ENCODE data around the gene RB1. TPM values are rescaled to one million over a fixed set of nuclear protein-coding genes. Genes with fewer than 3 reads are reported as not detected.

RB1 gene
- total RNA-seq, 1 donor from 2014 or later = 35.4 TPM

GRCh38 chr13:48370815-48371214, 67.3 kb downstream of the RB1 start:
- no peak for TF ChIP-seq CTCF (conservative IDR thresholded peaks at IDR 0.05; ENCODE audit: low read depth, low read length)
- H3K4me3 ChIP-seq (ENCODE audit: low read depth, low read length) = no peak overlapping the region
- DNase-seq (ENCODE audit: low read depth) = no peak

GRCh38 chr13:48377857-48378256, 74.3 kb downstream of the RB1 start:
- H3K4me3 ChIP-seq (ENCODE audit: low read depth, low read length) = no peak overlapping the region
- DNase-seq (ENCODE audit: low read depth) = no peak
- TF ChIP-seq CTCF (conservative IDR thresholded peaks at IDR 0.05; ENCODE audit: low read depth, low read length) = no peak

- DNase-seq (ENCODE audit: low read depth) = no peak
- TF ChIP-seq CTCF (conservative IDR thresholded peaks at IDR 0.05; ENCODE audit: low read depth, low read length) = no peak
- H3K4me3 ChIP-seq (ENCODE audit: low read depth, low read length) = no peak overlapping the region
Measured at GRCh38 chr13:48380581-48380980, 77.0 kb downstream of the RB1 start.

GRCh38 chr13:48383384-48383783, 79.8 kb downstream of the RB1 start:
- H3K4me3 ChIP-seq (ENCODE audit: low read depth, low read length) = no peak overlapping the region
- no peak for TF ChIP-seq CTCF (conservative IDR thresholded peaks at IDR 0.05; ENCODE audit: low read depth, low read length)
- DNase-seq (ENCODE audit: low read depth) = no peak

- no peak overlapping the region for H3K4me3 ChIP-seq (ENCODE audit: low read depth, low read length)
- TF ChIP-seq CTCF (conservative IDR thresholded peaks at IDR 0.05; ENCODE audit: low read depth, low read length) = no peak
- no peak for DNase-seq (ENCODE audit: low read depth)
Measured at GRCh38 chr13:48386816-48387215, 83.3 kb downstream of the RB1 start.

GRCh38 chr13:48391257-48391656, 87.7 kb downstream of the RB1 start:
- no peak for DNase-seq (ENCODE audit: low read depth)
- TF ChIP-seq CTCF (conservative IDR thresholded peaks at IDR 0.05; ENCODE audit: low read depth, low read length) = no peak

GRCh38 chr13:48393030-48393697, 89.6 kb downstream of the RB1 start:
- H3K4me3 ChIP-seq (ENCODE audit: low read depth, low read length) = no peak overlapping the region
- TF ChIP-seq CTCF (conservative IDR thresholded peaks at IDR 0.05; ENCODE audit: low read depth, low read length) = no peak
- DNase-seq (ENCODE audit: low read depth) = no peak

More at GRCh38 chr13:48391257-48391656, 87.7 kb downstream of the RB1 start:
- no peak overlapping the region for H3K4me3 ChIP-seq (ENCODE audit: low read depth, low read length)

All from epithelial cell of proximal tubule (primary cell).